ENCODE measurements around the gene TLCD2.
A peak's percentile ranks its signal among the peaks of the same experiment; 100 is the strongest.

TLCD2 gene

DNA sequence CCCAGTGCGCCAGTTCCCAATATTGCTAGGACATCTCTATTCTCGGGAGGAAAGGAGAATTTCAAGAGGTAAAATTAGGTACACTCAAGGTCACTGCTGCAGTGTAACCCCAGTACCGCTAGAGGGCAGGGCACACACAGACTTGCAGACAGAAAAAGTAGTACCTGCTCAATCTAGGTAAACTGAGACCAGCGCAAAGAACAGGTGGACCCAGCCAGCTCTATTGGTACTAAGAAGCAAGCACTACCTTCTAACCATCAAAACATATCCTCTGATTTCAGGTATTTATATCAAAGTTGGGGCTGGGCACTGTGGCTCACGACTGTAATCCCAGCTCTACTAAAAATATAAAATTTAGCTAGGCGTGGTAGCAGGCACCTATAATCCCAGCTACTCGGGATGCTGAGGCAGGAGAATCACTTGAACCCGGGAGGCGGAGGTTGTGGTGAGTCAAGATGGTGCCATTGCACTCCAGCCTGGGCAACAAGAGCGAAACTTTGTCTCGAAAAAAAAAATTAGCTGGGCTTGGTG lies 10.7 kb upstream of the TLCD2 start:
- WGBS (ENCODE audit: extremely low coverage, insufficient coverage, insufficient read length) = no CpG with 5 or more reads among the region's 11 CpGs
- Histone ChIP-seq H2BK12ac (ENCODE audit: low read length) (no peak overlapping the region), H3K23ac (ENCODE audit: low read length) (no peak overlapping the region), H2AFZ (ENCODE audit: insufficient read depth, low read length, poor library complexity) (no peak overlapping the region), H3K9me3 (ENCODE audit: insufficient read depth, low read depth, low read length) (peaks cover 2% of the 10 kb centered on the region), H2BK5ac (ENCODE audit: low read depth, low read length, poor library complexity) (no peak overlapping the region), H3K79me2 (ENCODE audit: control insufficient read depth, insufficient read depth, low read length, poor library complexity) (peaks cover 13% of the 10 kb centered on the region), H4K12ac (ENCODE audit: low read depth, low read length) (no peak overlapping the region), H2BK120ac (ENCODE audit: insufficient read depth, low read length, poor library complexity) (no peak overlapping the region), H2AK5ac (ENCODE audit: low read length) (no peak overlapping the region), H3K4ac (ENCODE audit: low read depth, low read length) (no peak overlapping the region), H3K4me1 (ENCODE audit: control insufficient read depth in 1 of 2, insufficient read depth in 2 of 2, low read length in 2 of 2) (peaks cover 12 to 16% of the 10 kb centered on the region in 2 experiments), H3K79me1 (ENCODE audit: low read length) (peaks cover 21% of the 10 kb centered on the region), H3K18ac (ENCODE audit: low read length) (no peak overlapping the region), H3K14ac (ENCODE audit: low read length) (no peak overlapping the region), H3K4me3 (ENCODE audit: low read depth, low read length) (no peak overlapping the region), H4K91ac (ENCODE audit: low read depth, low read length) (no peak overlapping the region), H3K4me2 (ENCODE audit: low read length) (no peak overlapping the region), H3K36me3 (ENCODE audit: control insufficient read depth in 1 of 2, insufficient read depth in 2 of 2, low read length in 2 of 2) (no peaks in the 10 kb centered on the region), H3K27ac (ENCODE audit: low read depth, low read length) (no peak overlapping the region), H3K9ac (ENCODE audit: low read length) (no peak overlapping the region), H3K27me3 (ENCODE audit: insufficient read depth, low read length) (no peaks in the 10 kb centered on the region), H4K8ac (ENCODE audit: low read depth, low read length) (no peak overlapping the region)
- peak; percentile 51 to 84 for DNase-seq

GRCh38 chr17:1718362-1719165 lies 8.4 kb upstream of the TLCD2 start:
- no peak overlapping the region for H3K27ac ChIP-seq (ENCODE audit: low read depth, low read length)
- peak overlapping the region; percentile 45 for H2AK5ac ChIP-seq (ENCODE audit: low read length)
- WGBS (ENCODE audit: extremely low coverage, insufficient coverage, insufficient read length) = no CpG with 5 or more reads among the region's 19 CpGs
- H3K4me2 ChIP-seq (ENCODE audit: low read length) = no peak overlapping the region
- peak overlapping the region; percentile 59 for H2BK120ac ChIP-seq (ENCODE audit: insufficient read depth, low read length, poor library complexity)
- peaks cover 8 to 11% of the 10 kb centered on the region in 2 experiments for H3K36me3 ChIP-seq (ENCODE audit: control insufficient read depth in 1 of 2, insufficient read depth in 2 of 2, low read length in 2 of 2)
- peak overlapping the region; percentile 82 for H4K91ac ChIP-seq (ENCODE audit: low read depth, low read length)
- no peak overlapping the region for H3K4me3 ChIP-seq (ENCODE audit: low read depth, low read length)
- peak in 1 of 2 donors; percentile 13 for DNase-seq
- peak overlapping the region; percentile 58 for H2BK12ac ChIP-seq (ENCODE audit: low read length)
- no peak overlapping the region for H3K23ac ChIP-seq (ENCODE audit: low read length)
- peak overlapping the region; percentile 6 for H2AFZ ChIP-seq (ENCODE audit: insufficient read depth, low read length, poor library complexity)
- no peaks in the 10 kb centered on the region for H3K27me3 ChIP-seq (ENCODE audit: insufficient read depth, low read length)
- H3K79me1 ChIP-seq (ENCODE audit: low read length) = peaks cover 33% of the 10 kb centered on the region
- peak overlapping the region; percentile 8 for H4K12ac ChIP-seq (ENCODE audit: low read depth, low read length)
- H3K18ac ChIP-seq (ENCODE audit: low read length) = peak overlapping the region; percentile 22
- H3K4ac ChIP-seq (ENCODE audit: low read depth, low read length) = peak overlapping the region; percentile 57
- H3K9me3 ChIP-seq (ENCODE audit: insufficient read depth, low read depth, low read length) = no peaks in the 10 kb centered on the region
- peaks cover 27% of the 10 kb centered on the region for H3K79me2 ChIP-seq (ENCODE audit: control insufficient read depth, insufficient read depth, low read length, poor library complexity)
- peak overlapping the region; percentile 5 for H4K8ac ChIP-seq (ENCODE audit: low read depth, low read length)
- no peak overlapping the region for H3K14ac ChIP-seq (ENCODE audit: low read length)
- H3K9ac ChIP-seq (ENCODE audit: low read length) = no peak overlapping the region
- no peak overlapping the region for H2BK5ac ChIP-seq (ENCODE audit: low read depth, low read length, poor library complexity)
- H3K4me1 ChIP-seq (ENCODE audit: control insufficient read depth in 1 of 2, insufficient read depth in 2 of 2, low read length in 2 of 2) = peaks cover 10 to 15% of the 10 kb centered on the region in 2 experiments

- Histone ChIP-seq H2AFZ (ENCODE audit: insufficient read depth, low read length, poor library complexity) (peak overlapping the region; percentile 89), H3K27ac (ENCODE audit: low read depth, low read length) (peak overlapping the region; percentile 100), H3K23ac (ENCODE audit: low read length) (no peak overlapping the region), H4K8ac (ENCODE audit: low read depth, low read length) (peak overlapping the region; percentile 98), H2BK5ac (ENCODE audit: low read depth, low read length, poor library complexity) (peak overlapping the region; percentile 100), H3K79me1 (ENCODE audit: low read length) (peaks cover 34% of the 10 kb centered on the region), H4K12ac (ENCODE audit: low read depth, low read length) (peak overlapping the region; percentile 97), H3K9me3 (ENCODE audit: insufficient read depth, low read depth, low read length) (no peaks in the 10 kb centered on the region), H3K4me3 (ENCODE audit: low read depth, low read length) (peak overlapping the region; percentile 80), H3K27me3 (ENCODE audit: insufficient read depth, low read length) (no peaks in the 10 kb centered on the region), H3K36me3 (ENCODE audit: control insufficient read depth in 1 of 2, insufficient read depth in 2 of 2, low read length in 2 of 2) (peaks cover 22 to 26% of the 10 kb centered on the region in 2 experiments), H3K79me2 (ENCODE audit: control insufficient read depth, insufficient read depth, low read length, poor library complexity) (peaks cover 29% of the 10 kb centered on the region), H2BK120ac (ENCODE audit: insufficient read depth, low read length, poor library complexity) (peak overlapping the region; percentile 99), H2BK12ac (ENCODE audit: low read length) (peak overlapping the region; percentile 62), H3K9ac (ENCODE audit: low read length) (peak overlapping the region; percentile 96), H3K14ac (ENCODE audit: low read length) (peak overlapping the region; percentile 98), H3K4me2 (ENCODE audit: low read length) (peak overlapping the region; percentile 75), H3K18ac (ENCODE audit: low read length) (peak overlapping the region; percentile 92), H3K4ac (ENCODE audit: low read depth, low read length) (peak overlapping the region; percentile 92), H2AK5ac (ENCODE audit: low read length) (peak overlapping the region; percentile 98), H4K91ac (ENCODE audit: low read depth, low read length) (peak overlapping the region; percentile 100), H3K4me1 (ENCODE audit: control insufficient read depth in 1 of 2, insufficient read depth in 2 of 2, low read length in 2 of 2) (peaks cover 16 to 25% of the 10 kb centered on the region in 2 experiments)
- DNase-seq = peak; percentile 97 to 99
- no CpG with 5 or more reads among the region's 13 CpGs for WGBS (ENCODE audit: extremely low coverage, insufficient coverage, insufficient read length)
Measured at GRCh38 chr17:1716912-1717695, 6.9 kb upstream of the TLCD2 start.
